Stimulated activated effector memory CD8-positive, alpha-beta T cell treated with anti-CD3 and anti-CD28 coated beads, Interleukin-12 subunit alpha, Interleukin-12 subunit beta, amount 100 ng/mL, for 72 hours (primary cell): ENCODE results near the gene ATP2B3.

Experiments used
- ATAC-seq: fragments of 150-1000 bp; cut with Tn5 transposase; 2 replicates; pipeline ENCODE4 v1.10.0; 2021
- DNase-seq, 2 donors: peaks; one replicate each; pipeline ENCODE4 v3.0.0; 2021 to 2022; ENCODE audit warnings: low spot score in 2 of 2
- H3K27ac Mint-ChIP-seq: one replicate; pipeline ENCODE4 v1.8.0; 2022; ENCODE audit warnings: mild to moderate bottlenecking, mixed read lengths
- H3K36me3 Mint-ChIP-seq: one replicate; pipeline ENCODE4 v1.8.0; 2022; ENCODE audit warnings: mild to moderate bottlenecking, mixed read lengths
- H3K4me1 Mint-ChIP-seq: one replicate; pipeline ENCODE4 v1.8.0; 2022; ENCODE audit warnings: mixed read lengths
- H3K4me3 Mint-ChIP-seq: one replicate; pipeline ENCODE4 v1.8.0; 2022; ENCODE audit warnings: mild to moderate bottlenecking, mixed read lengths
- H3K9me3 Mint-ChIP-seq: one replicate; pipeline ENCODE4 v1.8.0; 2022; ENCODE audit warnings: mixed read lengths

Gene ATP2B3

GRCh38 chrX:153512501-153512893, 4.9 kb upstream of the ATP2B3 start:
- DNase-seq (no peak), ATAC-seq (no peak)
- no peaks in the 10 kb centered on the region for H3K4me1 Mint-ChIP-seq
- no peak overlapping the region for H3K27ac Mint-ChIP-seq
- H3K9me3 Mint-ChIP-seq, result no peaks in the 10 kb centered on the region
- H3K4me3 Mint-ChIP-seq, result no peak overlapping the region
- H3K36me3 Mint-ChIP-seq, result no peaks in the 10 kb centered on the region

- DNase-seq (no peak), ATAC-seq (no peak)
- Mint-ChIP-seq H3K4me1 (no peaks in the 10 kb centered on the region), H3K27ac (no peak overlapping the region), H3K9me3 (no peaks in the 10 kb centered on the region), H3K36me3 (no peaks in the 10 kb centered on the region), H3K4me3 (no peak overlapping the region)
Measured at GRCh38 chrX:153513265-153513664, 4.2 kb upstream of the ATP2B3 start.

DNA sequence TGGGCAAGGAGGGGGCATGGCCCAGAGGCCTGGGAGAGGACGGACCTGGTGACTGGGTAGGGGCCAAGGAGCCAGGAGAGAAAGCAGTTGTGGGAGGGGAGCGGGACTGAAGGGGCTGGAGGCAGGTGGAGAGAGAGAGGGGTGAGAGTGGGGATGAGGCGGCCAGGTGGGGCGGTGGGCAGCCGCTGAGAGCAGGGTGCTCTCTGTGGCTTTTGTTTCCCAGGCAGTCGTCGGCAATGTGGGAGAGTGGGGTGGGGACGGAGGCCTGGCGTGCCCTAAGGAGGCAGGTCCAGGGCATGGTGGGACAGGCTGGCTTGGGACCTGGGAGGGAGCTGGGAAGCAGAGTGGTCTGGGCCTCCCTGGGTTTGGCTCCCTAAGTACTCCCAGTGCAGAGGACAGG, 3.2 kb upstream of the ATP2B3 start:
- ATAC-seq (no peak), DNase-seq (no peak)
- no peak overlapping the region for H3K27ac Mint-ChIP-seq
- H3K4me1 Mint-ChIP-seq, result no peaks in the 10 kb centered on the region
- no peaks in the 10 kb centered on the region for H3K9me3 Mint-ChIP-seq
- H3K4me3 Mint-ChIP-seq, result no peak overlapping the region
- H3K36me3 Mint-ChIP-seq, result no peaks in the 10 kb centered on the region

GRCh38 chrX:153515435-153515834, 2.0 kb upstream of the ATP2B3 start:
- Mint-ChIP-seq H3K36me3 (no peaks in the 10 kb centered on the region), H3K4me3 (no peak overlapping the region), H3K27ac (no peak overlapping the region), H3K4me1 (no peaks in the 10 kb centered on the region), H3K9me3 (no peaks in the 10 kb centered on the region)
- DNase-seq (no peak), ATAC-seq (no peak)

GRCh38 chrX:153516073-153516472, 1.4 kb upstream of the ATP2B3 start:
- H3K27ac Mint-ChIP-seq, result no peak overlapping the region

DNA sequence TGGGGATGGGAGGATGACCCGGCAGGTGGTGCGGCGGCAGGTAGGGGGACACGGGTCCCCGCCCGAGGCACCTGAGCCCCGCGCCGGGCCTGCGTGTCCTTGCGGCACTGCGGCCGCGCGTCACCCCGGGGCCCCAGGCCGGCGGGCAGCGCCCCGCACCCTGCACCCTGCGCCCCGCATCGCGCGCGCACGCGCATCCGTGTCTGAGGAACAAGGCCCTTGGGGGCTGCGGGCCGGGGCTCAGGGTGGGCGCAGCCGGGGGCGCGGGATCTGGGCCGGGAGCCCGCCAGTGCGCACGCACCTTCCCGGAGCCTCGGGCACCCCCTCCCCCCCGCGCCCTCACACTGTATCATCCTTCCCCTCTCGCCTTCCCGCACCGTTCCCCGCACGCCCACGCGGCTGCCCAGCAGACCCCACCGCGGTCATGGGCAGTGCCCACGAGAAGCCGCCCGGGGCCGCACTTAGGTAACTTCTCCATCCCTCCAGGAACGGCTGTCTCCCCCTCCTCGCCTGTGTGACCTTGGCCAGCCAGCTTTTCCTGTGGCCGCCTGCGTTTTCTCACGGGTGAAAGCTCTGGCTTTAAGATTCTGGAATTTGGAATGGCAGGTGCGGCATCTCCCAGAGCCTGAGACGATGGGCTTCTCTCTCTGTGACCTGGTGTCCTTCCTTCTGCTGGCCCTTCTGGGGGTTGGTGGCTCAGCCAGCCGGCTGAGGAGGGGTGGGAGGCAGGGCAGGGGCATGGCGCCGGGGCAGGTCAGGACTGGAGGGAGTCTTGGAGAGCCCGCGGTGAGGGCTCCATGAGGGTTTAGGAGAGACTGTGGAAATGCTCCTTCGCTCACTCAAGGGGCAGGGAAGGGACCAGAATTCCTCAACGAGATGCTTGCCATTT, 748 bp downstream of the ATP2B3 start:
- Mint-ChIP-seq H3K4me3 (no peak overlapping the region), H3K9me3 (no peaks in the 10 kb centered on the region), H3K4me1 (no peaks in the 10 kb centered on the region), H3K36me3 (no peaks in the 10 kb centered on the region), H3K27ac (no peak overlapping the region)
- ATAC-seq (no peak), DNase-seq (no peak)

More at GRCh38 chrX:153516073-153516472, 1.4 kb upstream of the ATP2B3 start:
- Mint-ChIP-seq H3K36me3 (no peaks in the 10 kb centered on the region), H3K9me3 (no peaks in the 10 kb centered on the region), H3K4me3 (no peak overlapping the region), H3K4me1 (no peaks in the 10 kb centered on the region)
- no peak for DNase-seq
- no peak for ATAC-seq

GRCh38 chrX:153519569-153520286, 2.3 kb downstream of the ATP2B3 start:
- Mint-ChIP-seq H3K4me3 (no peak overlapping the region), H3K9me3 (no peaks in the 10 kb centered on the region), H3K27ac (no peak overlapping the region), H3K36me3 (no peaks in the 10 kb centered on the region), H3K4me1 (no peaks in the 10 kb centered on the region)
- DNase-seq (no peak), ATAC-seq (no peak)

GRCh38 chrX:153520287-153520917, 3.0 kb downstream of the ATP2B3 start:
- ATAC-seq (no peak), DNase-seq (no peak)
- Mint-ChIP-seq H3K27ac (no peak overlapping the region), H3K36me3 (no peaks in the 10 kb centered on the region), H3K4me3 (no peak overlapping the region), H3K9me3 (no peaks in the 10 kb centered on the region), H3K4me1 (no peaks in the 10 kb centered on the region)

DNA sequence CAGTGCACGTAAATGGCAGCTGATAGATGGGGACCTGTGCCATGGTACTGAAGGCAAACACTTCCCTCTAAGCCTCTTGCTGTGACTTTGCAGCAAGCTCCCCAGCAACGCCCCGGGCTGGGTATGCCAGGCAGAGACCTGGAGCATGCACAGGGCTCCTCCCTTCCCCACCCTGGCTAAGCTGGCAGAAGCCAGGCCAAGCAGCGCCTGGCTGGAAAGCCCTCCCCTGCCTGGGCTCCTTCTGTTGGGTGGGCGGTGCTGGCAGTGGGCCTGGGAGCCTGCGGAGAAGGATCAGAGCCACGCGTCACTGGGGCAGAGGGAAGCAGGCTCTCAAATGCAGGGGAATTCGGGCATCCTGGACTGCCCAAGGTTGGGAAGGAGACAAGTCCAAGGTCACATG, 3.6 kb downstream of the ATP2B3 start:
- Mint-ChIP-seq H3K36me3 (no peaks in the 10 kb centered on the region), H3K27ac (no peak overlapping the region), H3K4me3 (no peak overlapping the region), H3K9me3 (no peaks in the 10 kb centered on the region), H3K4me1 (no peaks in the 10 kb centered on the region)
- DNase-seq, result no peak
- ATAC-seq, result no peak

- no peaks in the 10 kb centered on the region for H3K9me3 Mint-ChIP-seq
- H3K36me3 Mint-ChIP-seq, result no peaks in the 10 kb centered on the region
- no peak overlapping the region for H3K27ac Mint-ChIP-seq
- no peaks in the 10 kb centered on the region for H3K4me1 Mint-ChIP-seq
- no peak overlapping the region for H3K4me3 Mint-ChIP-seq
- DNase-seq (no peak), ATAC-seq (no peak)
Measured at GRCh38 chrX:153522259-153522658, 4.8 kb downstream of the ATP2B3 start.

- no peak for DNase-seq
- no peaks in the 10 kb centered on the region for H3K36me3 Mint-ChIP-seq
- H3K9me3 Mint-ChIP-seq, result no peaks in the 10 kb centered on the region
- no peaks in the 10 kb centered on the region for H3K4me1 Mint-ChIP-seq
- no peak overlapping the region for H3K27ac Mint-ChIP-seq
- H3K4me3 Mint-ChIP-seq, result no peak overlapping the region
- ATAC-seq, result no peak
Measured at GRCh38 chrX:153523269-153523668, 5.8 kb downstream of the ATP2B3 start.

GRCh38 chrX:153524234-153524633, 6.8 kb downstream of the ATP2B3 start:
- DNase-seq, result no peak
- Mint-ChIP-seq H3K4me1 (no peaks in the 10 kb centered on the region), H3K9me3 (no peaks in the 10 kb centered on the region), H3K36me3 (no peaks in the 10 kb centered on the region), H3K4me3 (no peak overlapping the region), H3K27ac (no peak overlapping the region)
- no peak for ATAC-seq

DNA sequence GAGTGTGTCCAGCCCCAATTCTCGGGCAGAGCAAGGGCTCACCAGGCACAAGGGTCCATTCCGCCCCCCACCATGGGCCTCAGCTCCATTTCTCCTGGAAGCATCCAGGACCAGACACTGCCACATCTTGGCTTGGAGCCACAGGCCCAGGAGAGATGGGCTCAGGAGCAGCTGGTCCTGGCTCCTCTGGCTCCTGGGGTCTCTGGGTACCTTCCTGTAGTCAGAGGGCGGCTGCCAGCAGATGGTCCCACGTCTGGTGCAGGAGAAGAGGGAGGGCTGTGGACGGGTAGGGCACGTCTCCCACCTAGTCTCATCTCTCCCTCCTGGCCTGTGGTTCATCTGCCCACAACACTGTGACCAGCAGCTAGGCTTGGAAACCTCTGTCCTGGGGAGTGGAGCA, 8.0 kb downstream of the ATP2B3 start:
- Mint-ChIP-seq H3K9me3 (no peaks in the 10 kb centered on the region), H3K4me1 (no peaks in the 10 kb centered on the region), H3K4me3 (no peak overlapping the region), H3K27ac (no peak overlapping the region), H3K36me3 (no peaks in the 10 kb centered on the region)
- ATAC-seq, result no peak
- DNase-seq, result no peak

- H3K9me3 Mint-ChIP-seq, result no peaks in the 10 kb centered on the region
- ATAC-seq, result no peak
Measured at GRCh38 chrX:153526042-153526441, 8.6 kb downstream of the ATP2B3 start.

GRCh38 chrX:153526801-153527200, 9.4 kb downstream of the ATP2B3 start:
- DNase-seq (no peak), ATAC-seq (no peak)
- no peak overlapping the region for H3K4me3 Mint-ChIP-seq
- H3K27ac Mint-ChIP-seq, result no peak overlapping the region
- no peaks in the 10 kb centered on the region for H3K36me3 Mint-ChIP-seq
- H3K4me1 Mint-ChIP-seq, result no peaks in the 10 kb centered on the region
- no peaks in the 10 kb centered on the region for H3K9me3 Mint-ChIP-seq

More at GRCh38 chrX:153526042-153526441, 8.6 kb downstream of the ATP2B3 start:
- no peak for DNase-seq
- Mint-ChIP-seq H3K27ac (no peak overlapping the region), H3K36me3 (no peaks in the 10 kb centered on the region), H3K4me3 (no peak overlapping the region), H3K4me1 (no peaks in the 10 kb centered on the region)

DNA sequence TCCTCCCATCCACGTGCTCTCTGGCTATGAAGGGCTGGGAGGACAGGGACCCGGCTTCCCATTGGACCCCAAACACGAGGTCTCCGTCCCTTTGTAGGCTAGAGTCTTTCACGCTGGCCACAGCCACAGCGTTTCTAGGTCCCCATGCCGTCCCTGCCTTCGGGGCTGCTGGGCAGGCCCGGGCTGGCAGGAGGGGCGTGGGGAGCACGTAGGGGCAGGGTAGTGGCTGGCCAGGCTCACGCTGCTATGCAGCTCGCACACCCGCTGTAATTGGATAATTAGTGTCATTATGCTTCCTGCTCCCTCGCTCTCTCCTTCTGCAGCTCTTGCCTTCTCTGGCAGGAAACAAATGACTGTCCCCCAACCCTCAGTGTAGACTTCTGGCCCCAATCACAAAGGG, 9.8 kb downstream of the ATP2B3 start:
- ATAC-seq (no peak), DNase-seq (no peak)
- H3K9me3 Mint-ChIP-seq, result no peaks in the 10 kb centered on the region
- no peak overlapping the region for H3K27ac Mint-ChIP-seq
- no peaks in the 10 kb centered on the region for H3K36me3 Mint-ChIP-seq
- H3K4me1 Mint-ChIP-seq, result no peaks in the 10 kb centered on the region
- no peak overlapping the region for H3K4me3 Mint-ChIP-seq
